Activated CD4-positive, alpha-beta T cell treated with anti-CD3 and anti-CD28 coated beads for 24 hours (primary cell): ENCODE results near the gene PTPRN.
"Not testable (repeated sequence)": the region's sequence is repeated elsewhere in the genome, so short reads cannot be mapped to it uniquely, and the experiment has no call there.

Source experiments
- DNase-seq, 2 donors: peaks; one replicate each; pipeline ENCODE4 v3.0.0-alpha.2; 2020; ENCODE audit warnings: low read depth in 2 of 2

Gene PTPRN

DNA sequence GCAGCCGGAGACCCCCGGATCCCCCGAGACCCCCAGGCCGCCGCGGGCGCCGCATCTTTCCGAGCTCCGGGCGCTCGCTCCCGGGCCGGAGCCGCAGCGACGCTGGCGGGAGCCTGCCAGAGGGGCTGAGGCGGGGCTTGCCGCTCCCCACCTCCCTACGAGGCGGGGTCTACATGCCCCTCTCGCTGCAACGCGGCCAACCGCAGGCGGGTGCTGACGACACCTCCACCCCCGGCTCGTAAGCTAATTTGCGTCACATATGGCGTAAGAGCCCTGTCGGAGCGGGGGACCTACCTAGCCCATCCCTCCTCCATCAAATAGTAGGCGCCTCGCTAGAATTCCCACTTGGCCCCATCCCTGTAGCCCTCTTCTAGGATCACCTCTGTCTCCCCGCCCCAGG is at the start of gene PTPRN:
TSS of gene PTPRN (minus strand) at position 124 of the 400 bp plus-strand sequence. CDS start at position 55, 69 bp downstream.
- DNase-seq = no peak

DNA sequence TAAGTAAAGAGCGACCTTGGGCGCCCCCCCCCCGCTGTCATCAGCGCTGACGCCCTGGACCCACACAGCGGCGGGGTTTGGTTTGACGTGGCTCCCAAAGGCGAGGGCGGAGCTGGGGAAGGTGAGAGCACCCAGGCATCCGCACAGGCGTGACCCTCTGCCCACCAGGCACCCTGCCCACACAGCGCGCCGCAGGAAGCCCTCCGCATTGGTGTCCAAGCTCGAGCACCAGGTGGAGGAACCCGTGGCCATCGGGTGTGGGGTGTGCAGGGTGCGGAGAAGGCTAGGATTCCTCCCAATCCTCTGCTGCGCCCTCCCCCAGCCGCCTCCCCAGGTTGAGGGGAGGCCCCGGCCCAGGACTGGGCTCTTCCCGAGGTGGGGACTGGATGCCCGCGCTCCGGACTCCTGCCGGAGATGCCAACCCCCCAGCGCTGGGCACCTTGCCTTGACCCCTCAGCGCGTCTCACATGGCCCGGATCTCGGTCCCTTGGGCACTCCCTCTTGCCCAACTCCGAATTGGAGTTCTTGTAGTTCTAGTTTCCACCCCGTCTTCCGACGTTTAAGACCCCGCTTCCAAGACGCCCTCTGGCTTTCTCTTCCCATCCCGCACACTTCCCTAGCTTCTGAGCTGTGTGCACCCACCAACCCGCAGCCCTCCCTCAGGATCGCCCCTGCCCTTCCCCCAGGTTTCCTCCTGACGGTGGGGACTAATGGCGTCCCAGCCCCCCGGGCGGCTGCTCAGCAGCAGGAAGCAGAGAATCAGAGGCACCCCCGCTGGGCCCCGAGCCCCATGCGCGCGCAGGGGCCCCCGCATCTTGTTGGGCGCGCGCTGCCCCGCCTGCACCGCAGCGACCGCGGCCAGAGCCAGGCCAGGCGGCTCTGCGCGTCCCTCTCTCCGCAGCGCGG is 49.2 kb upstream of the PTPRN start:
- peak in 1 of 2 donors; percentile 11 for DNase-seq

DNA sequence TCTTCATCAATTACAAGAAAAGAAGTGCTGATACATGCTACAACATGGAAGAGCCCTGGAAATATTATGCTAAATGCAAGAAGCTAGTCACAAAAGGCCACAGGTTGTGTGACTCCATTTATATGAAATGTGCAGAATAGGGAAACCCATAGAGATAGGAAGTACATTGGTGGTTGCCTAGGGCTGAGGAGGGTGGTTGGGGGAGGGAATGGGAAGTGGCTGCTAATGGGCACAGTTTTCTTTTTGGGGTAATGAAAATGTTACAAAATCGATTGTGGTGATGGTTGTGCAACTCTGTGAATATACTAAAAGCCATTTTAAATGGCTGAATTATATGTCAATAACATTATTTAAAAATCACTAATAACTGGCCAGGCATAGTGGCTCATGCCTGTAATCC is 47.6 kb upstream of the PTPRN start:
- no peak for DNase-seq

DNA sequence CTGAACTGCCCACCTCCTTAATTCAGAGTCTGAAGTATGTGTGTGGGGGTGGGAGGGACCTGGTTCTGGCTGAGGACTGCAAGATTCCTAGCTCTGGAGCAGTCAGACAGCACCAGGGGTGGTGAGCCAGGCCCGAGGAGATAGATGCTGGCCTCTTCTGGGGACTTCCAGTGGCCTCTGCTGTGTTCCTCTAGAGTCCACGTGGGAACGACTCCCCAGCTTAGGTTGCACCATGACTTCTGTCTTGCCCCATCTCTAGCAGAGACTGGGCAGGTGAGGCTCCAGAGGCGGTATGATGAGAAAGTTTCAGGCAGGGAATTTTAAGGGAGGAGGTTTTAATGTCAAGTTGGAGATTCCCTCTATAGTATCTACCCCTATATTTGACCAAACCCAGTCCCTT is 45.4 kb upstream of the PTPRN start:
- no peak for DNase-seq

DNA sequence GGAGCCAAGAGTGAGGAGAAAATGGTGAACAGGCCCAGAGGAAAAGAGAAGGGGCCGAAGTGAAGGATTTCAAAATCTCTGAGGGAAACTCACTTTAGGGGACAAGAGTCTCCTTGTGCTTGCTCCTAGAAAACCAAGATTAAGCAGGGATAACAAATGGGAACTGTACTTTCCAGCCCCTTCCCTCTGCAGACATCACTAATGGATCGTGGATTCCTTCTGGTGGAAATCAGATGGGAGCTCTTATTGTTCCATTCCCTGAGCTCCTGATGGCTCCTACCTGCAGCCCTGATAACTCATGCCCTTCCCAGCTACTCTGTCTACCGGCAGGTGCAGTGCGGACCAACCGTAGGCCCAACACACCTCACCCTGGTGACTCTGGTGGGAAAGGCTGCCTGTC is 43.9 kb upstream of the PTPRN start:
- no peak for DNase-seq

DNA sequence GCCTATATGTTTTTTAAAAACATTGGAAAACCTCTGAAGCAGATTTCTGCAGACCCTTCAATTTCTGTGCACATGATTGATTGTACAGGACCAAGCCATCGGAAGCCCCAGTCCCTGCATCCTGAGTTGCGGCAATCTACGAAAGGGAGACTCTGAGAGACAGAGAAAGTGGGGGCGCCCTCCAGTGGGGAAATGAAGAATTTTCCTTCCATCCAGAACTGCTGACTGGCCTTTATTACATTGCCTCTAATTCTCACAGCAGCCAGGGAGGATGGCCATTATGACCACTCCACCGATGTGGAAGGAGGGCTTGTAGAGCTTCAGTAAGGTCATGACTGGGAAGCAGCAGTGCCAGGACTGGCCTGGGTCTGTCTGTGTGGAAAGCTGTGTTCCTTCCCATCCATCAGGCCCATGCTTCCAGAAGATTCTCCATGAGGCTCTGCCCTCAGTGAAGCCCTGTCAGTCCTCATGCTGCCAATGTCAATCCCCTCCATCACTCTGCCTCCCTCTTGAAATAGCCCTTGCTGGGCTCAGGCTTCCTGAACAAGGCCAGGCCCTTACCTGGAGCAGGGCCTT is 43.3 kb upstream of the PTPRN start:
- DNase-seq = peak; percentile 57 to 66

DNA sequence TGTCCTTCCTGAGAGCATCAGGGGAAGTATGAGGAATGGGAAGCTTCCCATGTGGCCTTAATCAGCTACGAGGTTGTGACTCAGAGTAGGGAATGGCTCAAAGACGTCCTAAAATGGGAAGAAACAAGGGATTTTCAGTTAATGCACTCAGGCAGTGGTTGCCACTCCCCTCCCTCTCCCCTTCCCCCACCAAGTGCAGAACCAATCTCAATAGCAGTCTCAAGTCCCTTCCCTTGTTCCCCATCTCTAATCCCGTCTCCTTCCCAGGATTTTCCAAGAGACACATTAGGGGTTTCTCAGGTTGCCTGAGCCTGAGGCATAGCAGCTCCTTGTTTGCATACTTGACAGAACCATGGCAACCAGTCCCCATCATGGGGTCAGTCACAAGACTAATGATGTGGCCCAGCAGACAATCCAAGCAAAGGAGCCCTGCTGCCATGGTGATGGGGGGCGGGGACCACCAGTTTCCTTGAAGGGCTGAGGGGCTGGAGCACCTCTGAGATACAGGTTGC is 41.6 kb upstream of the PTPRN start:
- no peak for DNase-seq

DNA sequence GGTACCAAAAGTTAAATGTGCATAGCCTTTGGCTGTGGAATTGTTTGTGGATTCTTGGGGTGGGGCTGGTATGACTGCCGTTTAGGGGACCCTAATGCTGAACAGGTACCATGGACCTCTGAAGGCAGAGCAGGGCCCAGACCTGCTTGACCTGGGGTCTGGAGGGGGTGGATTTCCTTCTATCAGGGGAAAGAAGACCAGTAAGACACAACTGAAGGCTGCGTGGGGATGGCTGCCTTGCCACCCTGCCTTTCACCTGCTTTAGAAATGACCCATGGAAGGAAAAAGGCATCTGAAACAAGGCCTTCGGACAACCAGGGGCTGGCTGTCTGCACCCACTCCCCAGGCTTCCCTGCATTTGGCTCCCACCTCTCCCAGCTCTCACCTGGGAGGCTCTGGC is 41.0 kb upstream of the PTPRN start:
- DNase-seq = no peak

DNA sequence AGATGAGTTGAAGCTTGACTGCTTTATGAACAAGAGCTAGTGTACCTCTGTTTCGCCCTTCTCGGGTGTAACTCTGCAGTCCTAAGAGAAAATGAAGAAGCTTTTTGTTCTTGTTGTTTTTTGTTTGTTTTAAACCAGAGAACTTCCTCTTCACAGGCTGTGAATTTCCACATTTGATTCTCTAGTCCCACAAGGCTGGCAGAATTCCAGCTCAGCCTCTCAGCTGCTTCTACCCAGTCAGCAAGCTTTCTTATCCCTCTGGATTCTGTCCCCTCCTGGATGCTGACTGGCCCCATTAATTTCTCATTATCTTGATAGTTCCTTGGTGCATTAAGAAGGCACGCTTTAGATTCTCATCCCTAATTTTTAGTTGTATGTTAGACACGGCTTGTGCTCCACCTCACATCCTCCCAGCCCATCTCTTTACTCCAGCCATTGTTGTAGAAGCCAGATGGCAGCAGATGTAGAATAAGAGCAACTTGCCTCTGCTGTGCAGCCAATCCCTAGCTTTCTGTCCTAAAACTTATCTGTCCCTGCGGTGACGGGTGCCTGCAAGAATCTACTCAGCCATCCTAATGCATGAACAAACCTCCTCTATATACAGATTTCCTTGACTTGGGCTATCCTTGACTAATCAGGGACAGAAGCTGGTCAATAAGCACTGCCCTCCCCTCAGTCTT is 35.7 kb upstream of the PTPRN start:
- DNase-seq = no peak

DNA sequence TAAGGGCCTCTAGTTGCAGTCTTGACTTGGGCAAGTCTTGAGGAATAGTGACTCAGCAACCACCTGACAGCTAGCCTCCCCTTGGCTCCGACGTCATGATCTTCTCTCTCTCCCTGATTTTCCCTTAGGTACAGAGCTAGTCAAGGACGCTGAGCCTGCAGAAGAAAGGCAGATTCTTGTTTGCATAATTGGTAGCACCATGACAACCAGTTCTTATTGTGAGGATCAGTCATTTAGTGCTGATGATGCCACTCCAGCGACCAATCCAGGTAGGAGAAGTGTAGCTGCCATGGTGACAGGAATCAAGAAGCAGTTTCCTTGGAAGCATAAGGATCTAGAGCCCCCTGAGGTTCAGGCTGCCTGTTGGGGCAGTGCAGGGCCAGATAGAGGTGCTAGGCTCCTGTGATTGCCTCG is 26.2 kb upstream of the PTPRN start:
- no peak for DNase-seq

DNA sequence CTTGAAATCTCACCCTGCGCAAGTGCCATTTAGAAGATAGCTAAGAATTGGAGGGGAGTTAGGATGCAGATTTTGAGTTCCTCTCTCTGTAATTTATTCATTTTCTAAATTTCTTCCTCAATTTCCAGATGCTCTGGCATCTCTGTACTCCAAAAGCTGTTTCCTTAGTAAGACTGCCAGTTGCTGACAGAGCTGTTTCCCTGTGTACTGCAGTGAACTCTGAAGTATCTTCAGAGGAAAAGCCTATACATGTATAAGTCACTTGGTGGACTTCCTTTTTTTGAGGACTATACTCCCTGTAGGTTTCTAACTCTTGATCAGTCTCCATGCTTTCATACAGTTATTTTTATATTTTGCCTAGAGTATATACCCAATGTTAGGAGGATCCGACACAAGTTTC is 24.9 kb upstream of the PTPRN start:
- DNase-seq = no peak

DNA sequence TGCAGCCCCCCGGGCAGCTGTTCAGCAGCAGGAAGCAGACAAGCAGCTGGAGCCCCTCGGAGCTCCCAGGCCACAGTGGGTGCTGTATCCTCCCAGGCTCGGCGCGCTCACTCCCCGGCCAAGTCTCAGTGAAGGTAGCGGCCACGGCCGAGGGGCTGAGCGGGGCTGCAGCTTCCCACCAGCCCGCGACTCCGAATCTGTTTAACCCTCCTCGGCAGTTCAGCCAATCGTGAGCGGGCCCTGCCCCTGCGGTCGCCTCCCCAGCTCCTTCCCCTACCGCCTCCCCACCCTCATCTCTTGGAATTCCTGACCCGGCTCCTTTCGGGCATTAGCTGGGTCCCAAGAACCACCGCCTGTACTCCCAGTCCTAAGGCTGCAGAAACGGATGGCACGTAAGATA is 23.3 kb upstream of the PTPRN start, which contains the start of gene RESP18:
TSS of gene RESP18 (minus strand) at position 203 of the 400 bp plus-strand sequence.
- no peak for DNase-seq

DNA sequence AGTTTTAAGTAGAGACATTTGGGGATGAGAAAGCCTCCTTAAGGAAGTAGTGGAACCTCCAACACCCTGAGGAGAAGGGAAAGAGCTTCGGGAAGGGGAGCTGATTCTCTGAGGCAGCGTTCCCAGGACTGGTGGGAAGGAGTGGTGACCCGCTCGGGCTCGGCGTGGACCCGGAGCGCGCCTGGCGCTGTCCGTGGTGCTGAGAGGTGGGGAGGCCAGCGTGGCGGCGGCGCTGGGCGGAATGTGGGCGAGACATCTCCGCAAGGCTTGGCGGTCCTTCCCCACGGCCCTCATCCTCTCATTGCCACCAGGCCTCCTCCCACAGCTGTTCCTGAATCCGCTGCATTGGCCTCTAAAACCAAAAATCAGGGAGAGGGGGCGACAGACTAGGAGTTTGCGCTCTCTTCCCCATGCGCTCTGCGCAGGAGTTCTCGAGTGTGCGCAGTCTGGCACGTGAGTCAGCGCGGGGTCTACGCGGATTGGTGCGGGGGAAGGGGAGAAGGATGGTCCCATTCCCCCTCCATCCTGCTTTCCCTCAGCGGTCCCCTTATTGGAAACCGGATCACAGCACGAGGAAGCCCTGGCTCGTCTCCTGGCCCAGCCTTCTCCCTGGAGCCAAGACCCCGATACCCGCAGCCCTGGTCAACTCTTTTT is 22.5 kb upstream of the PTPRN start:
- no peak for DNase-seq

DNA sequence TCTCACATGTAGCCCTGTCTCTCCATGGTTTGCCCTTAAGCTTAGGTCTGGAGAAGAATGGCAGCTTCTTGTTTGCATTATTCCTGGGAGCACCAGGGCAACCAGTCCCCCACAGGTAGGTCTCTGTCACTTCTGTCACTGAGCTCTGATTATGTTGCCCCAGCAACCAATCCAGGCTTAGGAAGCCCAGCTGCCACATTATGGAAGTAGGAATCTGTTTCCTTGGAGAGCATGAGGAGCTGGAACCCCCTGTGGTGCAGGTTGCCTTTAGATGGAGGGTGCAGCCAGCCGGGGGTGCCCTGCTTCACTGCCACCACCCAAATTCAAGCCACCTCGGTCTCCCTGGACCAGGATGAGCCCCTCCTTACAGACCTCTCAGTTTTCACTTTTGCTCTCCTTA is 18.5 kb upstream of the PTPRN start:
- no peak for DNase-seq

DNA sequence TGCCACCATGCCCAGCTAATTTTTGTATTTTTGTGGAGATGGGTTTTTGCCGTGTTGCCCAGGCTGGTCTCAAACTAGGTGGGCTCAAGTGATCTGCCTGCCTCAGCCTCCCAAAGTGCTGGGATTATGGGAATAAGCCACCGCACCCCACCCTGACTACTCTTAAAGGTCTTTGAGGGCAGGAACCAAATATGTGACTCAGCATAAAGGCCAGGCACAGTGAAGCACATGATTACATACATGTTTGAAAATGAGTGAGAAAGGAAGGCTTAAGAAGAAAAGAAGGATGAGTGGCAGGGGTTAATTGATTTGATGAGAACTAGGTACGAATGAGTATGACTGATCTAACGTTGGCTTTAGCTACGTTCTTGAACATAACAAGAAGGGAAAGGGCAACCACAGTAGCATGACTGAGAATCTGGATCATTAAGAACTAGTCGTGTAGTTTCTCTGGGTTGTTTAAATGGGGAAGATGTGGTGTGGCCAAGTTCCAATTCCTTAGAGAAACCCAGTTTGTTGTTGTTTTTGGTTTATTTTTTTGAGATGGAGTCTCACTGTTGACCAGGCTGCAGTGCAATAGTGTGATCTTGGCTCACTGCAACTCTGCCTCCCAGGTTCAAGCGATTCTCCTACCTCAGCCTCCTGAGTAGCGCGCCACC is 16.6 kb upstream of the PTPRN start:
- no peak for DNase-seq

DNA sequence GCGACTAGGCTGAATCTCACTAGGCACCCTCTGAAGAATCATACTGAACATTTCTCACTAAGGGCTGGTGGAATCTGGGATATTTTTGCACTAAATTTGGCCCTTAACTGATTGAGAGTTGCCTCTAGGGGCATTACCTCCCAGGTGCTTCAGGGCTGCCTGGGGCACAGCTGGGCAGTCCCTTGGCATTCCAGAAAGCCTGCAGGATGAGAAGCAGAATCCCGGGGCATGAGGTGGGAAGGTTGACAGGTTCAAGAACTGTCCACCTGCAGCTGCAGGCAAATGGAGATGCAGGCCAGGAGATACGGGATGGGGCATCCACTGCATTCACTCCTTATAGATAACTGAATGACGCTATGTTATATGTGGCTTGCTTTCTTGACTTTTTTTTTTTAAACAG is 15.9 kb upstream of the PTPRN start:
- no peak for DNase-seq

DNA sequence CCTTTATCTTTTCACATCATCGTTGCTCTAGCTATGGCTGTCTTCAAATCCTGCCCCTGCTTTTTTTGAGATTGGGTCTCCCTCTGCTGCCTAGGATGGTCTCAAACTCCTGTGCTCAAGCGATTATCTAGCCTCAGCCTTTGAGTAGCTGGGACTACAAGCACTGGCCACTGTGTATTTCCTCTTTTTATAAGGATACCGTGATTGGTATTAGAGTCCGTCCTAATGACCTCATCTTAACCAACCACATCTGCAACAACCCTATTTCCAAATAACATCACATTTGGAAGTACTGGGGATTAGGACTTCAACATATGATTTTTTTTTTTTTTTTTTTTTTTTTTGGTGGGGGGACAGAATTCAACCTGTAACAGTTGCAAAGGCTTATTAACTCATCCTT is 14.2 kb upstream of the PTPRN start:
- DNase-seq = no peak

DNA sequence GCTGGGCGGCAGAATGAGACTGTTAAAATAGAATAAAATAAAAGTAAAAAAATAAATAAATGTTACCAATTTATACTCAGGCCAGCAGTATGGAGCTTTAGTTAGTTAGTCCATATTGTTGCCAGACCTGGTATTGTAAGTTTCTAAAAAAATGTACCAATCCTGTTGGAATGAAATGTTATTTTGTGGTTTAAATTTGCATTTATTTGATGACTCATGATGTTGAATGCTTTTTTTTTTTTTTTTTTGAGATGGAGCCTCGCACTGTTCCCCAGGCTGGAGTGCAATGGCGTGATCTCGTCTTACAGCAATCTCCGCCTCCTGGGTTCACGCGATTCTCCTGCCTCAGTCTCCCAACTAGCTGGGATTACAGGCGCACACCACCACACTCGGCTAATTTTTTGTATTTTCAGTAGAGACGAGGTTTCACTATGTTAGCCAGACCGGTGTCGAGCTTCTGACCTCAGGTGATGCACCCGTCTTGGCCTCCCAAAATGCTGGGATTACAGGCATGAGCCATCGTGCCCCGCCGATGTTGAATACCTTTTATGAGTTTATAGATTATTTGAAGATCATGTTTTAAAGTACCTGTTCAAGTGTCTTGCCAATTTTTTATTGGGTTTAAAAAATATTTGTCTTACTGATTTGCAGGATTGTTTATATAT is 5.7 kb upstream of the PTPRN start:
- no peak for DNase-seq

DNA sequence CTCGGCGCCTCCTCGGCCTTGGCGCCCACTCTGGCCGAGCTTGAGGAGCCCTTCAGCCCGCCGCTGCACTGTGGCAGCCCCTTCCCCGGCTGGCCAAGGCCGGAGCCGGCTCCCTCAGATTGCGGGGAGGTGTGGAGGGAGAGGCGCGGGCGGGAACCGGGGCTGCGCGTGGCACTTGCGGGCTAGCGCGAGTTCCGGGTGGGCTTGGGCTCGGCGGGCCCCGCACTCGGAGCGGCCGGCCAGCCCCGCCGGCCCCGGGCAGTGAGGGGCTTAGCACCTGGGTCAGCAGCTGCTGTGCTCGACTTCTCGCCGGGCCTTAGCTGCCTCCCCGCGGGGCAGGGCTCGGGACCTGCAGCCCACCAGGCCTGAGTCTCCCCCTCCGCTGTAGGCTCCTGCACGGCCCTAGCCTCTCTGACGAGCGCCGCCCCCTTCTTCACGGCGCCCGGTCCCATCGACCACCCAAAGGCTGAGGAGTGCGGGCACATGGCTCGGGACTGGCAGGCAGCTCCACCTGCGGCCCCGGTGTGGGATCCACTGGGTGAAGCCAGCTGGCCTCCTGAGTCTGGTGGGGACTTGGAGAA is 3.6 kb upstream of the PTPRN start:
- not testable (repeated sequence) for DNase-seq
